Mucosa of descending colon (tissue), 3 donors: Measurements from ENCODE around the gene AXIN2. TPM values are rescaled to one million over a fixed set of nuclear protein-coding genes. Genes with fewer than 3 reads are reported as not detected.

ENCODE experiments used
- ATAC-seq: fragments of 200-7000 bp; cut with Tn5 transposase; one replicate; pipeline ENCODE4 v1.9.1; 2020; ENCODE audit warnings: mild to moderate bottlenecking, moderate library complexity
- DNase-seq, 3 donors: peaks; one replicate each; pipeline ENCODE4 v3.0.0-alpha.2; 2020
- H3K36me3 ChIP-seq: fragments of 200-600 bp; one replicate; pipeline ENCODE4 v1.8.0; 2021; ENCODE audit warnings: low read depth, mild to moderate bottlenecking
- H3K4me1 ChIP-seq: fragments of 200-600 bp; one replicate; pipeline ENCODE4 v1.8.0; 2021; ENCODE audit warnings: low read depth, mild to moderate bottlenecking
- H3K4me3 ChIP-seq: fragments of 200-600 bp; one replicate; pipeline ENCODE4 v1.8.0; 2021; ENCODE audit warnings: mild to moderate bottlenecking
- H3K9me3 ChIP-seq: fragments of 200-600 bp; one replicate; pipeline ENCODE4 v1.8.0; 2021; ENCODE audit warnings: mild to moderate bottlenecking
- CTCF ChIP-seq: fragments of 200-600 bp; IDR thresholded peaks from one replicate; pipeline ENCODE4 v1.8.0; 2022; ENCODE audit warnings: antibody characterized with exemption, mild to moderate bottlenecking
- intact Hi-C, 2 donors: fragments of 100-400 bp; cut with DNase I in 1 of 2; cut with micrococcal nuclease in 1 of 2; formaldehyde crosslinking; loops; one replicate each; pipeline versions ENCODE4 v1.11.0 to v1.11.1; 2022; cut with DNase I, micrococcal nuclease
- total RNA-seq, 3 donors: library from RNA; stranded (reverse); fragmentation: NEBNext Ultra II Directional in 2 of 3; extraction: Animal tissue kit (Norgen Biotek cat#: 25700) in 2 of 3; gene quantifications; one replicate each; pipeline versions ENCODE4 v1.2.1 to v1.2.4, GENCODE V29; 2021 to 2023
- donor health status: DM: no; HTN: no; CAD: no; lungs with moderate emphysema.
- donor health status: DM: no; HTN: no; CAD: no.
- donor health status: DM: no; HTN: yes; CAD: no.

The AXIN2 gene
- total RNA-seq, 3 donors from 2014 or later = 27.6 to 63.3 (median 39.3) TPM

DNA sequence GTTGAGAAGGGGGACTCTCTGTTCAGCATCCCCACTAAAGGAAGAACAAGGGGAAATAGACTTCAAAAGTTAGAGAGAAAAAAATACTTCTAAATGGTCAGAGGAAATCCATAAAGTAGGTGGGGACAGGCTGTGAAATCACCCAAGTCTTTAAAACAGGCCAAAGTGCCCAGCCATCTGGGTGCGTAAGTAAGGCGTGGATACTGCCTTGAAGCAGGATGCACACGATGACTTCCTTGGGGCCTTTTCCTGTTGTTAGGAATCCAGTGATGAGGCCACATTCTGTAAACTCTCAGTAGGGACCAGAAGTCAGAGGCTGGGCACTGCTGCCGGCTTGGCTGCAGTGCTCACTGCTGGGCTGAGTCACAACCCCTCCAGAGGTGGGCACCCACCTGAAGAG lies 9.2 kb downstream of the AXIN2 start:
- H3K4me3 ChIP-seq = no peak overlapping the region
- DNase-seq = peak in 2 of 3 donors; percentile 46 to 67
- TF ChIP-seq CTCF = no peak
- ATAC-seq = peak; percentile 64
- peaks cover 35% of the 10 kb centered on the region for H3K4me1 ChIP-seq
- intact Hi-C loops = loop anchor here in 1 of 2 donors (10.0 kb wide), 1 partner anchor 97 kb away; no protein-coding TSS in a partner anchor
- no peaks in the 10 kb centered on the region for H3K36me3 ChIP-seq
- no peaks in the 10 kb centered on the region for H3K9me3 ChIP-seq

DNA sequence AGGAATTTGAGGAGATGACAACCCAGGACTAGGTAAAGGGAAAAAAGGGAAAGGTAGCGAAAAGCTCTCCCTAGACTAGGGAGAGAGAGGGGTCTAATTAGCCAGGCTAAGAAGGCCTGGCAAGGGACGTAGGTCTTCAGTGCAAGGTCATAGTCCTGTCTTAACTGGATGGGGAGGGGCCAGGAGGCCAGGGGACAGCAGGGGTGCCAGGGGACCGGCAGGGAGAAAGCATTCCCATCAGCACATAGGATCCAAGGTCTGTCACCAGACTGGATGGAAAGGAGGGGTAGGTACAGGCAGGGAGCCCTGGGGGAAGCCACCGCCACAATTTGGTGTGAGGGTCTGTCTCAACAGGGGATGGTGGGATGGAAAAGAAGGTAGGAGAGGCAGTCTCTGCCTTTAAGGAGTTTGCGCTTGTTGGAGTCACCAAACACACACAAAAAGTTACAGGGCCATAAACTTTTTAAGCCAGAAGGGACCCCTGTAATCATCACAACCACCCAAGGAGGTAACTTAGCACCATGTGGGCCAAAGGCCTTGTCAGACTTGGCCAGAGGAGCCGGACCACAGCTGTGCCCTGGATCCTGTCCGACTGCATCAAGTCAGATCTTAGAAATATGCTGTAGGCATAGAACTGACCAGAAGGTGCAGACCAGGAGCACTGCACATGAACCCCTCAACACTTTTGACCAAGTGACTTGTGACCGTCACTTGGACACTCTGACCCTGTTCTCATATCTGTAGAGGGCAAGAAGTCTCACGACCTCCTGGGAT lies 10.0 kb downstream of the AXIN2 start:
- DNase-seq (peak in 1 of 3 donors; percentile 29), ATAC-seq (no peak)
- intact Hi-C loops = loop anchor here in 1 of 2 donors (10.0 kb wide), 1 partner anchor 97 kb away; no protein-coding TSS in a partner anchor
- Histone ChIP-seq H3K4me3 (no peak overlapping the region), H3K4me1 (peaks cover 36% of the 10 kb centered on the region), H3K36me3 (no peaks in the 10 kb centered on the region), H3K9me3 (no peaks in the 10 kb centered on the region)
- TF ChIP-seq CTCF = no peak

DNA sequence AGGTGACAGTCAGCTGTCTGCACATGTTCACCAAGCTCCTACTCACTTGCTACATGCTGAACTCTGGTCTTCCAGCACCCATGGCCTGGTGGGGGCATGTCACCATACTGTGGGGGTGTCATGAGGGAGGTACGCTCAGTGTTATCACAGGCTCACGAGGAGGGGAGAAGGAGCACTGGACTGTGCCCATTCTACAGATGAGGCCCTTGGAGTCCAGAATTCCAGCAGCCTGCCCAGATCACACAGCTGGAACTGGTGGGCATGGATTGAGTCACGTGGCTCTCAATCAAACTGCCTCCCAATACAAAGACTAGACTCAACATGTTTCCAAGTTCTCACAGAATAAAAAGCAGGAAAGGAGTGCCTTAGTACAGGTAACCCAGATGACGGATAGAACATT lies 10.7 kb downstream of the AXIN2 start:
- ATAC-seq (no peak), DNase-seq (peak in 1 of 3 donors; percentile 16)
- Histone ChIP-seq H3K9me3 (no peaks in the 10 kb centered on the region), H3K4me3 (no peak overlapping the region), H3K36me3 (no peaks in the 10 kb centered on the region), H3K4me1 (peaks cover 34% of the 10 kb centered on the region)
- TF ChIP-seq CTCF = no peak
- intact Hi-C loops = loop anchor here in 1 of 2 donors (10.0 kb wide), 1 partner anchor 96 kb away; no protein-coding TSS in a partner anchor

DNA sequence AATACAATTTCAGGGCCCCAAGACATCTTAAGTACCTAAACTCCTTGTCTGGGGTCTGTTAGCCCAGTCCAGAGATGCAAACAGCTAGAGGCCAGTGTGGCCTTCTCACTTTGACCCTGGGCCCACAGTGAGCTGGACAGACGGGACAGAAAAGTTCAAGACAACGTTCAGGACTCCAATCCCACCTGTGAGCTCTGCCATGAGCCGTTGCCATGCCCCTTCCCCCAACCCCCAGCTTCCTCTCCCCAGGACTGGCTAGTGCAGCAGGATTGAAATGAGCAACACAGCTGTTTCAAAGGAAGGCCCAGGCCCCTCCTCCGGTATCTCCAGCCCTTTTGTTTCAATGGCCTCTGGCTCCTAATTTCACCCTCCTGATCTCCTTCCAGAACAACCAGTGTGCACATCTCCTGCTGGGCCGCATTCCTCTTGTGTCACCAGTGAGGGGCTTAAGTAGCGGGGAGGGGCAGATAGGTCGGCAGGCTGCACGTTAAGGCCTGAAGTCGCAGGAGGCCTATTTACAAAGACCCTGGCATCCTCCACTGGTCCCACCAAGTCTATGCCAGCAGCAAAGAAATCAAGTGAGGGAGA lies 11.3 kb downstream of the AXIN2 start:
- H3K36me3 ChIP-seq = no peaks in the 10 kb centered on the region
- DNase-seq (peak in 1 of 3 donors; percentile 20), ATAC-seq (no peak)
- no peaks in the 10 kb centered on the region for H3K9me3 ChIP-seq
- H3K4me1 ChIP-seq = peaks cover 40% of the 10 kb centered on the region
- H3K4me3 ChIP-seq = no peak overlapping the region
- no peak for TF ChIP-seq CTCF
- intact Hi-C loops = loop anchor here in 1 of 2 donors (10.0 kb wide), 1 partner anchor 95 kb away; no protein-coding TSS in a partner anchor

- intact Hi-C loops = no loop called here
- H3K9me3 ChIP-seq = no peaks in the 10 kb centered on the region
- no peak overlapping the region for H3K4me3 ChIP-seq
- H3K4me1 ChIP-seq = peaks cover 27% of the 10 kb centered on the region
- TF ChIP-seq CTCF = no peak
- no peak for ATAC-seq
- no peaks in the 10 kb centered on the region for H3K36me3 ChIP-seq
- DNase-seq = no peak
These were observed 13.0 kb downstream of the AXIN2 start for GRCh38 chr17:65548269-65548969.
